Measurements from ENCODE around the gene STRA6.

GRCh38 chr15:74191798-74192197 lies 10.8 kb downstream of the STRA6 start:
- TF ChIP-seq CTCF (conservative IDR thresholded peaks at IDR 0.05; ENCODE audit: low read depth, low read length): no peak
- no peak for TF ChIP-seq EZH2 (IDR thresholded peaks at IDR 0.05; ENCODE audit: borderline replicate concordance, low read depth, low read length, poor library complexity, severe bottlenecking)
